Lower lobe of right lung (tissue), 2 donors: Measurements from ENCODE around the gene LTB4R2. TPM values are rescaled to one million over a fixed set of nuclear protein-coding genes. Genes with fewer than 3 reads are reported as not detected.
A peak's percentile ranks its signal among the peaks of the same experiment; 100 is the strongest.

Source experiments
- ATAC-seq, 2 donors: fragments of 200-7000 bp; cut with Tn5 transposase; one replicate each; pipeline ENCODE4 v1.9.1; 2020 to 2022; ENCODE audit warnings: mild to moderate bottlenecking in 2 of 2, moderate library complexity in 2 of 2
- DNase-seq: peaks from one replicate; pipeline ENCODE4 v3.0.0-alpha.2; 2020
- H3K27ac ChIP-seq: fragments of 200-600 bp; one replicate; pipeline ENCODE4 v1.8.0; 2022
- H3K27me3 ChIP-seq: fragments of 200-600 bp; one replicate; pipeline ENCODE4 v1.8.0; 2022; ENCODE audit warnings: low read depth
- H3K36me3 ChIP-seq: fragments of 200-600 bp; one replicate; pipeline ENCODE4 v1.8.0; 2022; ENCODE audit warnings: mild to moderate bottlenecking
- H3K4me1 ChIP-seq: fragments of 200-600 bp; one replicate; pipeline ENCODE4 v1.8.0; 2022
- H3K4me3 ChIP-seq: fragments of 200-600 bp; one replicate; pipeline ENCODE4 v1.8.0; 2022; ENCODE audit warnings: mild to moderate bottlenecking
- H3K9me3 ChIP-seq: fragments of 200-600 bp; one replicate; pipeline ENCODE4 v1.8.0; 2022
- CTCF ChIP-seq: fragments of 200-600 bp; IDR thresholded peaks from one replicate; pipeline ENCODE4 v1.8.0; 2022; ENCODE audit warnings: antibody characterized with exemption, mild to moderate bottlenecking
- intact Hi-C: fragments of 100-400 bp; cut with DNase I; formaldehyde crosslinking; loops from one replicate; pipeline ENCODE4 v1.11.0; 2022
- total RNA-seq: library from RNA; stranded (reverse); fragmentation: NEBNext Ultra II Directional; extraction: Animal tissue kit (Norgen Biotek cat#: 25700); gene quantifications from one replicate; pipeline ENCODE4 v1.2.1, GENCODE V29; 2021
- donor health status: DM: no; HTN: yes; CAD: no; lungs with severe emphysema.

The LTB4R2 gene
- total RNA-seq, 1 donor from 2014 or later = 5.9 TPM

GRCh38 chr14:24335461-24336171 is 25.7 kb downstream of the LTB4R2 start:
- Histone ChIP-seq H3K4me1 (peaks cover 68% of the 10 kb centered on the region), H3K4me3 (peak overlapping the region; percentile 58), H3K27me3 (peaks cover 15% of the 10 kb centered on the region), H3K36me3 (peaks cover 26% of the 10 kb centered on the region), H3K9me3 (no peaks in the 10 kb centered on the region), H3K27ac (peak overlapping the region; percentile 83)
- intact Hi-C loops = no loop called here
- ATAC-seq (no peak), DNase-seq (no peak)
- no peak for TF ChIP-seq CTCF

GRCh38 chr14:24337144-24337823 is 27.3 kb downstream of the LTB4R2 start:
- peaks cover 16% of the 10 kb centered on the region for H3K36me3 ChIP-seq
- H3K27ac ChIP-seq = no peak overlapping the region
- ATAC-seq = no peak
- peaks cover 15% of the 10 kb centered on the region for H3K27me3 ChIP-seq
- no peaks in the 10 kb centered on the region for H3K9me3 ChIP-seq
- DNase-seq = no peak
- intact Hi-C loops = no loop called here
- H3K4me3 ChIP-seq = no peak overlapping the region
- TF ChIP-seq CTCF = no peak
- peaks cover 59% of the 10 kb centered on the region for H3K4me1 ChIP-seq

GRCh38 chr14:24337824-24338175 is 27.9 kb downstream of the LTB4R2 start:
- ATAC-seq (no peak), DNase-seq (no peak)
- intact Hi-C loops = no loop called here
- peaks cover 16% of the 10 kb centered on the region for H3K36me3 ChIP-seq
- peaks cover 54% of the 10 kb centered on the region for H3K4me1 ChIP-seq
- no peak for TF ChIP-seq CTCF
- no peaks in the 10 kb centered on the region for H3K9me3 ChIP-seq
- no peak overlapping the region for H3K4me3 ChIP-seq
- H3K27me3 ChIP-seq = peaks cover 15% of the 10 kb centered on the region
- no peak overlapping the region for H3K27ac ChIP-seq

- intact Hi-C loops = no loop called here
- Histone ChIP-seq H3K27ac (peak overlapping the region; percentile 84), H3K36me3 (peaks cover 16% of the 10 kb centered on the region), H3K9me3 (no peaks in the 10 kb centered on the region), H3K4me1 (peaks cover 44% of the 10 kb centered on the region), H3K4me3 (peak overlapping the region; percentile 69), H3K27me3 (peaks cover 15% of the 10 kb centered on the region)
- TF ChIP-seq CTCF = no peak
- DNase-seq (no peak), ATAC-seq (no peak)
These were observed 28.9 kb downstream of the LTB4R2 start for GRCh38 chr14:24338843-24339242.

GRCh38 chr14:24339284-24340151 is 29.6 kb downstream of the LTB4R2 start, which contains the start of gene RIPK3:
Gene RIPK3 (minus strand): TSS chr14:24339991. CDS start chr14:24339826, 165 bp downstream.
- H3K9me3 ChIP-seq = no peaks in the 10 kb centered on the region
- H3K4me3 ChIP-seq = peak within 1 kb of the TSS; percentile 69
- TF ChIP-seq CTCF = no peak
- H3K27me3 ChIP-seq = peaks cover 12% of the 10 kb centered on the region
- peaks cover 37% of the 10 kb centered on the region for H3K4me1 ChIP-seq
- peaks cover 16% of the 10 kb centered on the region for H3K36me3 ChIP-seq
- peak within 1 kb of the TSS; percentile 84 for H3K27ac ChIP-seq
- intact Hi-C loops = no loop called here
- peak; percentile 87 to 92 for ATAC-seq
- DNase-seq = peak; percentile 87
